ENCODE measurements around the gene KIAA0513.

GRCh38 chr16:85025781-85026653 lies 1.6 kb upstream of the KIAA0513 start:
- no peak for TF ChIP-seq TAF1 (IDR thresholded peaks at IDR 0.05; ENCODE audit: low read depth, low read length)
- TF ChIP-seq POLR2AphosphoS5 (IDR thresholded peaks at IDR 0.05; ENCODE audit: low read depth, low read length), result no peak
- no peak for TF ChIP-seq POLR2A (IDR thresholded peaks at IDR 0.05; ENCODE audit: low read depth, low read length)
- no peak for TF ChIP-seq POU2F2 (IDR thresholded peaks at IDR 0.05; ENCODE audit: low read depth, low read length)
- TF ChIP-seq SPI1 (IDR thresholded peaks at IDR 0.05; ENCODE audit: low read depth, low read length), result no peak
